ENCODE measurements around the gene CNIH4.
"Not testable (repeated sequence)": the region's sequence is repeated elsewhere in the genome, so short reads cannot be mapped to it uniquely, and the experiment has no call there.

DNA sequence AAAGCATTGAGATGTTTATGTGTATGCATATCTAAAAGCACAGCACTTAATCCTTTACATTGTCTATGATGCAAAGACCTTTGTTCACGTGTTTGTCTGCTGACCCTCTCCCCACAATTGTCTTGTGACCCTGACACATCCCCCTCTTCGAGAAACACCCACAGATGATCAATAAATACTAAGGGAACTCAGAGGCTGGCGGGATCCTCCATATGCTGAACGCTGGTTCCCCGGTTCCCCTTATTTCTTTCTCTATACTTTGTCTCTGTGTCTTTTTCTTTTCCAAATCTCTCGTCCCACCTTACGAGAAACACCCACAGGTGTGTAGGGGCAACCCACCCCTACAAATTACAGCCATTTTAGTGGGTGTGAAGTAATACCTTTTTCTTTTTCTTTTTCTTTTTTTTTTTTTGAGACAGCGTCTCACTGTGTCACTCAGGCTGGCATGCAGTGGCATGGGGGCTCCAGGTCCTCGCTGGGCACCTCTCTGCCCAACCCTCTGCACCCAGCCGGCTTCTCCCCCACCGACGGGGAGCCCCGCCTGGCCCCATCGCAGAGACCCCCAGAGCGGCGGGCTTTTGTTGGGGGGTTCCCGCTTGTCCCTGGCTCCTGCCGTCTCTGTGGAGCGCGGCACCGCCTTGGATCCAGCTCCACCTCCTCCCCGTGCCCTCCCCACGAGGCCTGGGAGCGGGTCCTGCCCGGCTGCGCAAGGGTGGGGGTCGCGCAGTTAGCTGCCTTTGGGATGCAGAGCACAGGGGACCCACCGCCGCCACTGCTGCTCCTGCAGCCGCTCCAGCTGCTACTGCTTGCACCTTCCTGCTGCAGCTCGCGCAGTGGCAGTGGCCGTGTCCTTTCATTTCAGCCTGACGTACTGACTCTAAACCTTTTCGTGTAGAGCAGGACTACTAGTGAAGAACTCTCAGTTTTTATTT lies 16.0 kb upstream of the CNIH4 start:
- TF ChIP-seq, protein P1, sequence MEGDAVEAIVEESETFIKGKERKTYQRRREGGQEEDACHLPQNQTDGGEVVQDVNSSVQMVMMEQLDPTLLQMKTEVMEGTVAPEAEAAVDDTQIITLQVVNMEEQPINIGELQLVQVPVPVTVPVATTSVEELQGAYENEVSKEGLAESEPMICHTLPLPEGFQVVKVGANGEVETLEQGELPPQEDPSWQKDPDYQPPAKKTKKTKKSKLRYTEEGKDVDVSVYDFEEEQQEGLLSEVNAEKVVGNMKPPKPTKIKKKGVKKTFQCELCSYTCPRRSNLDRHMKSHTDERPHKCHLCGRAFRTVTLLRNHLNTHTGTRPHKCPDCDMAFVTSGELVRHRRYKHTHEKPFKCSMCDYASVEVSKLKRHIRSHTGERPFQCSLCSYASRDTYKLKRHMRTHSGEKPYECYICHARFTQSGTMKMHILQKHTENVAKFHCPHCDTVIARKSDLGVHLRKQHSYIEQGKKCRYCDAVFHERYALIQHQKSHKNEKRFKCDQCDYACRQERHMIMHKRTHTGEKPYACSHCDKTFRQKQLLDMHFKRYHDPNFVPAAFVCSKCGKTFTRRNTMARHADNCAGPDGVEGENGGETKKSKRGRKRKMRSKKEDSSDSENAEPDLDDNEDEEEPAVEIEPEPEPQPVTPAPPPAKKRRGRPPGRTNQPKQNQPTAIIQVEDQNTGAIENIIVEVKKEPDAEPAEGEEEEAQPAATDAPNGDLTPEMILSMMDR (IDR thresholded peaks at IDR 0.05; ENCODE audit: poor library complexity) = not testable (repeated sequence)
- TF ChIP-seq EZH2phosphoT487 (IDR thresholded peaks at IDR 0.05; ENCODE audit: low read depth, severe bottlenecking, unreplicated experiment); EZH2 (IDR thresholded peaks at IDR 0.05; ENCODE audit: borderline replicate concordance): not testable (repeated sequence)

Data from hepatocyte (in vitro differentiated cells).